HFFc6 (cell line): ENCODE results near the gene ARSK. TPM values are rescaled to one million over a fixed set of nuclear protein-coding genes. Genes with fewer than 3 reads are reported as not detected.

Source experiments
- DNase-seq: peaks from one replicate; pipeline ENCODE4 v3.0.0-alpha.2; 2018
- H3K27ac Mint-ChIP-seq: 2 replicates; pipeline ENCODE4 v1.8.0; 2020; ENCODE audit warnings: mild to moderate bottlenecking, mixed read lengths
- H3K27me3 Mint-ChIP-seq: 2 replicates; pipeline ENCODE4 v1.8.0; 2021; ENCODE audit warnings: mild to moderate bottlenecking, moderate library complexity, mixed read lengths; ENCODE audit not compliant: insufficient read depth
- H3K36me3 Mint-ChIP-seq: 2 replicates; pipeline ENCODE4 v1.8.0; 2021; ENCODE audit warnings: low read depth, mixed read lengths
- H3K4me1 Mint-ChIP-seq: 2 replicates; pipeline ENCODE4 v1.8.0; 2020; ENCODE audit warnings: low read depth, mixed read lengths
- H3K4me3 Mint-ChIP-seq: 2 replicates; pipeline ENCODE4 v1.8.0; 2020; ENCODE audit warnings: mild to moderate bottlenecking, moderate library complexity, mixed read lengths
- H3K9me3 Mint-ChIP-seq: 2 replicates; pipeline ENCODE4 v1.8.0; 2020; ENCODE audit warnings: mild to moderate bottlenecking, mixed read lengths
- long read RNA-seq: library from polyadenylated mRNA; unstranded; transcript quantifications from one replicate; pipeline ENCODE4 v2.0.0, GENCODE V29; 2019
- total RNA-seq, 6 experiments: library from RNA; stranded (reverse); fragmentation: NEBNext Ultra II Directional; extraction: Animal tissue kit (Norgen Biotek cat#: 25700); gene quantifications; 2 replicates in 1 of 6; 3 replicates in 5 of 6; pipeline ENCODE4 v1.2.3, GENCODE V29; 2021
- TF ChIP-seq, protein P1 (sequence below): fragments of 200-600 bp; sonication (generic); IDR thresholded peaks from 2 replicates; pipeline ENCODE4 v1.5.0; 2021; ENCODE audit warnings: antibody characterized with exemption, mild to moderate bottlenecking

The ARSK gene, protein sequence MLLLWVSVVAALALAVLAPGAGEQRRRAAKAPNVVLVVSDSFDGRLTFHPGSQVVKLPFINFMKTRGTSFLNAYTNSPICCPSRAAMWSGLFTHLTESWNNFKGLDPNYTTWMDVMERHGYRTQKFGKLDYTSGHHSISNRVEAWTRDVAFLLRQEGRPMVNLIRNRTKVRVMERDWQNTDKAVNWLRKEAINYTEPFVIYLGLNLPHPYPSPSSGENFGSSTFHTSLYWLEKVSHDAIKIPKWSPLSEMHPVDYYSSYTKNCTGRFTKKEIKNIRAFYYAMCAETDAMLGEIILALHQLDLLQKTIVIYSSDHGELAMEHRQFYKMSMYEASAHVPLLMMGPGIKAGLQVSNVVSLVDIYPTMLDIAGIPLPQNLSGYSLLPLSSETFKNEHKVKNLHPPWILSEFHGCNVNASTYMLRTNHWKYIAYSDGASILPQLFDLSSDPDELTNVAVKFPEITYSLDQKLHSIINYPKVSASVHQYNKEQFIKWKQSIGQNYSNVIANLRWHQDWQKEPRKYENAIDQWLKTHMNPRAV
- 10 to 100 TPM; 11.6 to 19.7 (median 17.3) TPM for total RNA-seq
- long read RNA-seq, transcript ARSK-201 (8 exons, 3,354 nt), result major isoform, 19 of 34 reads
- long read RNA-seq, partial matches to known transcripts, result 10 of 34 reads
- long read RNA-seq, other reads (novel, unspliced or antisense), result 2 of 34 reads

DNA sequence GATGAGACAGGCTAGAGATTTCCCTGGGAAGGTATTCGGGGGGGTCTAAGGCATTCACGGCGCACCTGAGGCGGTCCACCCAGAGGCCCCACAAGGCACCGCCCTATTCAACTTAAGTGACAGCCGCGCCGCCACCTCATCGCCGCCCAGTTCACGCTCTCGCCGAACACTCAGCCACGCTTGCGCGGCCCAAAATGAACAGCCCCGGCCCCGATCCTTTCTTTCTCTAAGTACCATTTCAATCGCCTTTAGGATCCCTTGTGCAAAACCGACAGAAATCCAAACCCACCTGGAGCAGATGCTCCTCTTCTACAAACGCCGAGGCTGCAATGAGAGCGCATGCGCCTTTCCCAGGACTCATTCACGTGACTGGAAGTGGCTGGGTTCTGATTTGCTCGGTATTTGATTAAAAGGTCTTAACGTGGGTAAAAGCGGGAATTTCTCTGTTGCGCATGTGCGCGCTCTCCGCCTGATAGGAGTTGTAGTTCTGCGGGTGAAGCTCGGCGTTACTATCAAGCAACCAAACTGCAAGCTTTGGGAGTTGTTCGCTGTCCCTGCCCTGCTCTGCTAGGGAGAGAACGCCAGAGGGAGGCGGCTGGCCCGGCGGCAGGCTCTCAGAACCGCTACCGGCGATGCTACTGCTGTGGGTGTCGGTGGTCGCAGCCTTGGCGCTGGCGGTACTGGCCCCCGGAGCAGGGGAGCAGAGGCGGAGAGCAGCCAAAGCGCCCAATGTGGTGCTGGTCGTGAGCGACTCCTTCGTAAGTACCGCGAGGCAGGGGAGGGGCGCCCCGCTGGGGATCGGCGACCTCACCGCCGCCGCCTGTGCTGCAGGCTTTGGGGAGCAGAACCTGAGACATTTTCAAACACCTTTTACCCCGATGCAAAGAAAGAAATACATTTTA, at the start of gene ARSK, which contains the start of gene SKIC3:
TSS of gene ARSK (plus strand) at position 455 of the 902 bp plus-strand sequence. CDS start at position 633, 178 bp downstream.
TSS of gene SKIC3 (minus strand) at position 331 of the 902 bp plus-strand sequence. CDS start 7,827 bp downstream, outside the sequence.
- peak; percentile 100 for DNase-seq
- no peaks in the 10 kb centered on the region for H3K9me3 Mint-ChIP-seq
- peak within 1 kb of the TSS; percentile 93 for H3K4me3 Mint-ChIP-seq
- peaks cover 18% of the 10 kb centered on the region for H3K36me3 Mint-ChIP-seq
- peaks cover 51% of the 10 kb centered on the region for H3K4me1 Mint-ChIP-seq
- H3K27ac Mint-ChIP-seq, result peak within 1 kb of the TSS; percentile 88
- TF ChIP-seq, protein P1, sequence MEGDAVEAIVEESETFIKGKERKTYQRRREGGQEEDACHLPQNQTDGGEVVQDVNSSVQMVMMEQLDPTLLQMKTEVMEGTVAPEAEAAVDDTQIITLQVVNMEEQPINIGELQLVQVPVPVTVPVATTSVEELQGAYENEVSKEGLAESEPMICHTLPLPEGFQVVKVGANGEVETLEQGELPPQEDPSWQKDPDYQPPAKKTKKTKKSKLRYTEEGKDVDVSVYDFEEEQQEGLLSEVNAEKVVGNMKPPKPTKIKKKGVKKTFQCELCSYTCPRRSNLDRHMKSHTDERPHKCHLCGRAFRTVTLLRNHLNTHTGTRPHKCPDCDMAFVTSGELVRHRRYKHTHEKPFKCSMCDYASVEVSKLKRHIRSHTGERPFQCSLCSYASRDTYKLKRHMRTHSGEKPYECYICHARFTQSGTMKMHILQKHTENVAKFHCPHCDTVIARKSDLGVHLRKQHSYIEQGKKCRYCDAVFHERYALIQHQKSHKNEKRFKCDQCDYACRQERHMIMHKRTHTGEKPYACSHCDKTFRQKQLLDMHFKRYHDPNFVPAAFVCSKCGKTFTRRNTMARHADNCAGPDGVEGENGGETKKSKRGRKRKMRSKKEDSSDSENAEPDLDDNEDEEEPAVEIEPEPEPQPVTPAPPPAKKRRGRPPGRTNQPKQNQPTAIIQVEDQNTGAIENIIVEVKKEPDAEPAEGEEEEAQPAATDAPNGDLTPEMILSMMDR, result peak; percentile 64
- no peaks in the 10 kb centered on the region; the same call in 1 of the 2 replicates for H3K27me3 Mint-ChIP-seq

DNA sequence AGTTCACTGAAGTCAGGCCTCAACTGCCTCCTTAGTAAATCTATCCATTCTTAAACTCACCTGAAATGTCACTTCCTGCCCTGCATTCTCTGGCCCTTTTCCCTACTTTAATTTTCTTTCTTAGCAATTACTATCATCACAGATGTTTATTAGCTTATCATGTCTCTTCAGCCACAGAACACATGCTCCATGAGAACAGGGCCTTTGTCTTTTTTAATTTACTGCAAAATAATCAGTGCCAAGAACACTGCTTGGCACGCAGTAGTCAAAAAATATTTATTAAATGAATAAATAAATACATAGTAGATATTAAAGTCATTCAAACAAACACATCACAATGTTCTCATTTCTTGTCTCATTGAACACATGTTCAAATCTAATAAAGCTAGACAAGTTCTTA, 46.4 kb upstream of the ARSK start:
- no peak overlapping the region for H3K27ac Mint-ChIP-seq
- H3K36me3 Mint-ChIP-seq, result peaks cover 37% of the 10 kb centered on the region
- no peaks in the 10 kb centered on the region for H3K4me1 Mint-ChIP-seq
- TF ChIP-seq, protein P1, result no peak
- no peaks in the 10 kb centered on the region for H3K27me3 Mint-ChIP-seq
- H3K9me3 Mint-ChIP-seq, result no peaks in the 10 kb centered on the region
- H3K4me3 Mint-ChIP-seq, result no peak overlapping the region
- no peak for DNase-seq

DNA sequence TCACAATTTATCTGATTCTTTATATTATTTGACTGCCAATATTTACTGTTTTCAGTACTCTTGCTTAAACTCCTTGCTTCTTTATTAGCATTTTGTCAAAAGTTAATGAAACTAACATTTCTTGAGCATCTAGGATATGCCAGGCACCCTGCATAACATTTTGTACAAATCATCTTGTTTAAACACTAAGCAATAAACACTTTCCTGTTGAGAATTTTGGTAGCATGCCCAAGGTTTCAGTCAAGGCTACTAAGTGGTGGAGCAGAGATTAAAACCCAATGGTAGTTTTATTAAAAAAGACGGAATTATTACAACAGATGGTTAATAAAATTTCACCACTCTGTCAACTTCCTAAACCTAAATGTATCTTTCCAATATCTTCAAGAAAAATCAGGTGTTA, 43.3 kb upstream of the ARSK start:
- DNase-seq, result no peak
- Mint-ChIP-seq H3K4me1 (no peaks in the 10 kb centered on the region), H3K27me3 (no peaks in the 10 kb centered on the region), H3K36me3 (peaks cover 39% of the 10 kb centered on the region), H3K9me3 (no peaks in the 10 kb centered on the region), H3K4me3 (no peak overlapping the region), H3K27ac (no peak overlapping the region)
- TF ChIP-seq, protein P1, result no peak

DNA sequence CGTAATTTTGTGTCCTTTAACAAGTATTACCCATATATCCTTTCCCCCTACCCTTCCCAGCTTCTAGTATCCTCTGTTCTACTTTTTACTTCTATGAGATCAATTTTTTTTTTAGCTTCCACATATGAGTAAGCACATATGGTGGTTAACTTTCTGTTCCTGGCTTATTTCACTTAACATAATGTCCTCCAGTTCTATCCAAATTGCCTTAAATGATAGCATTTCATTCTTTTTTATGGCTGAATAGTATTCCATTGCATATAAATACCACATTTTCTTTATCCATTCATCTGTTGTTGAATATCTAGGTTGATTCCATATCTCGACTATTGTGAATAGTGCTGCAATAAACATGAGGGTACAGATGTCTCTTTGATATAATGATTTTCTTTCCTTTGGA, 36.5 kb upstream of the ARSK start:
- Mint-ChIP-seq H3K36me3 (peaks cover 23% of the 10 kb centered on the region), H3K4me1 (no peaks in the 10 kb centered on the region), H3K27me3 (peaks cover 2% of the 10 kb centered on the region; the same call in 1 of the 2 replicates)

More for the DNA sequence above, 36.5 kb upstream of the ARSK start:
- Mint-ChIP-seq H3K27ac (no peak overlapping the region), H3K4me3 (no peak overlapping the region), H3K9me3 (no peaks in the 10 kb centered on the region)
- DNase-seq, result no peak
- TF ChIP-seq, protein P1, result no peak
